Gastrocnemius medialis (tissue), 4 donors: ENCODE measurements around the gene MTCL1.

Experiments used
- POLR2A ChIP-seq, 2 donors: fragments of 450-650 bp; IDR thresholded peaks; one replicate each; pipeline ENCODE4 v1.6.1; 2017; ENCODE audit warnings: antibody characterized with exemption in 2 of 2, mild to moderate bottlenecking in 2 of 2, moderate library complexity in 2 of 2
- TF ChIP-seq, protein P1 (sequence below), 5 experiments: fragments of 450-650 bp in 3 of 5; fragments of 200-600 bp in 2 of 5; sonication (generic) in 2 of 5; IDR thresholded peaks in 4 of 5; conservative IDR thresholded peaks in 1 of 5; 1 replicate in 4 of 5; 2 replicates in 1 of 5; pipeline ENCODE4 v1.5.1; 2016 to 2019; ENCODE audit warnings: antibody characterized with exemption in 5 of 5, mild to moderate bottlenecking in 3 of 5, moderate library complexity in 3 of 5

DNA sequence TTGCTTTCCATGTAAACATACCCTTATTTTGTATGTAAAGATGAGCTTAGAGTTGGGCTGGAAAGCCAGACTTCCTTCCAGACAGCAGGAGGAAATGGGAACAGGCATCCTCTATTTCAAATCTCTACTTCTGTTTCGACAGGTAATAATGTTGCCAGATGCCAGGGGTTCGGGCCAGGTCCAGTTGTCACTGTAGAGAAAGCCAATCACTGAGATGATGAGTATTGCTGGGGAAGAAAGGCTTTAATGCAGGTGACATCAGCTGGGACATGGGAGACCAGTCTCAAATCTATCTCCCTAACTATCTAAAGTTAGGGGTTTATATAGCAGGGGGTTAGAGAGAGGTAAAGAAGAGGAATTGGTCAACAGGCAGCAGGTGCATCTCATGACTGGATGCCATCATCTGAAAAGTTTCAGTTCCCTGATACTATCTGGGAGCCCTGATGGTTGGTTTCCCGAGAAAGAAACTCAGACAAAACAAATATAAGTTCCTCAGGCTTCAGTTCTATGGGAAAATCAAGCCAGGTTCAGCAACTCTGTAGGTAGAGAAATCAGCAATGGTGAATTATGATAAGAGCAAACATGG, 9.3 kb upstream of the MTCL1 start:
- TF ChIP-seq, protein P1, sequence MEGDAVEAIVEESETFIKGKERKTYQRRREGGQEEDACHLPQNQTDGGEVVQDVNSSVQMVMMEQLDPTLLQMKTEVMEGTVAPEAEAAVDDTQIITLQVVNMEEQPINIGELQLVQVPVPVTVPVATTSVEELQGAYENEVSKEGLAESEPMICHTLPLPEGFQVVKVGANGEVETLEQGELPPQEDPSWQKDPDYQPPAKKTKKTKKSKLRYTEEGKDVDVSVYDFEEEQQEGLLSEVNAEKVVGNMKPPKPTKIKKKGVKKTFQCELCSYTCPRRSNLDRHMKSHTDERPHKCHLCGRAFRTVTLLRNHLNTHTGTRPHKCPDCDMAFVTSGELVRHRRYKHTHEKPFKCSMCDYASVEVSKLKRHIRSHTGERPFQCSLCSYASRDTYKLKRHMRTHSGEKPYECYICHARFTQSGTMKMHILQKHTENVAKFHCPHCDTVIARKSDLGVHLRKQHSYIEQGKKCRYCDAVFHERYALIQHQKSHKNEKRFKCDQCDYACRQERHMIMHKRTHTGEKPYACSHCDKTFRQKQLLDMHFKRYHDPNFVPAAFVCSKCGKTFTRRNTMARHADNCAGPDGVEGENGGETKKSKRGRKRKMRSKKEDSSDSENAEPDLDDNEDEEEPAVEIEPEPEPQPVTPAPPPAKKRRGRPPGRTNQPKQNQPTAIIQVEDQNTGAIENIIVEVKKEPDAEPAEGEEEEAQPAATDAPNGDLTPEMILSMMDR (IDR thresholded peaks at IDR 0.05 in 4 of 5, conservative IDR thresholded peaks at IDR 0.05 in 1 of 5) = no peak
- no peak for TF ChIP-seq POLR2A (IDR thresholded peaks at IDR 0.05)
